Transverse colon (tissue), 3 donors: ENCODE measurements around the gene AP2A1.

Source experiments
- POLR2A ChIP-seq: fragments of 450-650 bp; IDR thresholded peaks from one replicate; pipeline ENCODE4 v1.6.1; 2016; ENCODE audit warnings: antibody characterized with exemption, mild to moderate bottlenecking, moderate library complexity
- TF ChIP-seq, protein P1 (sequence below), 5 experiments: fragments of 200-600 bp in 3 of 5; fragments of 450-650 bp in 2 of 5; sonication (generic) in 3 of 5; IDR thresholded peaks; 1 replicate in 2 of 5; 2 replicates in 3 of 5; pipeline ENCODE4 v1.5.1; 2016 to 2017; ENCODE audit warnings: antibody characterized with exemption in 5 of 5, inconsistent platforms in 3 of 5, mild to moderate bottlenecking in 2 of 5, moderate library complexity in 1 of 5

DNA sequence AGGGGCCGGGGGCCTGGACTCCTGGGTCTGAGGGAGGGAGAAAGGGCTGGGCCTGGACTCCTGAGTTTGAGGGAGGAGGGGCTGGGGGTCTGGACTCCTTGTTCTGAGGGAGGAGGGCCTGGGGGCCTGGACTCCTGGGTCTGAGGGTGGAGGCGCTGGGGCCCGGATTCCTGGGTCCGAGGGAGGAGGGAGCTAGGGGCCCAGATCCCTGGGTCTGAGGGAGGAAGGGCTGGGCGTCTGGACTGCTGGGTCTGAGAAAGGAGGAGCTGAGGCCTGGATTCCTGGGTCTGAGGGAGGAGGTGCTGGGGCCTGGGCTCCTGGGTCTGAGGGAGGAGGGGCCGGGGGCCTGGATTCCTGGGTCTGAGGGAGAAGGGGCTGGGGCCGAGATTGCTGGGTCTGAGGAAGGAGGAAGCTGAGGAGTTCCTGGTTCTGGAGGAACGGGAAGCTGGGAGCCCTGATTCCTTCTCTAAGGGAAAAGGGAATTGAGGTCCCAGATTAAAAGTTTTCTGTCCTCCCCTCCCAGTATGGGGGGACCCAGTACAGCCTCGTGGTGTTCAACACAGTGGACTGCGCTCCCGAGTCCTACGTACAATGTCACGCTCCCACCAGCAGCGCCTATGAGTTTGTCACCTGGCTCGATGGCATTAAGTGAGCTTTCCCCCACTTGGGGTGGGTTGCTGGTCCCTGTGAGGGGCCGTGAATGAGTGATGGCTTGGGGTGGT is 52.0 kb downstream of the AP2A1 start:
- TF ChIP-seq, protein P1, sequence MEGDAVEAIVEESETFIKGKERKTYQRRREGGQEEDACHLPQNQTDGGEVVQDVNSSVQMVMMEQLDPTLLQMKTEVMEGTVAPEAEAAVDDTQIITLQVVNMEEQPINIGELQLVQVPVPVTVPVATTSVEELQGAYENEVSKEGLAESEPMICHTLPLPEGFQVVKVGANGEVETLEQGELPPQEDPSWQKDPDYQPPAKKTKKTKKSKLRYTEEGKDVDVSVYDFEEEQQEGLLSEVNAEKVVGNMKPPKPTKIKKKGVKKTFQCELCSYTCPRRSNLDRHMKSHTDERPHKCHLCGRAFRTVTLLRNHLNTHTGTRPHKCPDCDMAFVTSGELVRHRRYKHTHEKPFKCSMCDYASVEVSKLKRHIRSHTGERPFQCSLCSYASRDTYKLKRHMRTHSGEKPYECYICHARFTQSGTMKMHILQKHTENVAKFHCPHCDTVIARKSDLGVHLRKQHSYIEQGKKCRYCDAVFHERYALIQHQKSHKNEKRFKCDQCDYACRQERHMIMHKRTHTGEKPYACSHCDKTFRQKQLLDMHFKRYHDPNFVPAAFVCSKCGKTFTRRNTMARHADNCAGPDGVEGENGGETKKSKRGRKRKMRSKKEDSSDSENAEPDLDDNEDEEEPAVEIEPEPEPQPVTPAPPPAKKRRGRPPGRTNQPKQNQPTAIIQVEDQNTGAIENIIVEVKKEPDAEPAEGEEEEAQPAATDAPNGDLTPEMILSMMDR (IDR thresholded peaks at IDR 0.05), result no peak
- no peak for TF ChIP-seq POLR2A
